DND-41 (cell line): ENCODE results near the gene SMTN.

Source experiments
- CTCF ChIP-seq: IDR thresholded peaks from 2 replicates; pipeline ENCODE4 v1.5.1; 2012; ENCODE audit warnings: borderline replicate concordance, low read length, moderate library complexity, mild to moderate bottlenecking; ENCODE audit not compliant: poor library complexity, severe bottlenecking; ENCODE audit errors: extremely low read depth
- EZH2 ChIP-seq: IDR thresholded peaks from 3 replicates; pipeline ENCODE4 v1.6.1; 2012; ENCODE audit warnings: borderline replicate concordance, low read depth, mild to moderate bottlenecking, moderate library complexity, low read length, inconsistent platforms; ENCODE audit not compliant: severe bottlenecking

DNA sequence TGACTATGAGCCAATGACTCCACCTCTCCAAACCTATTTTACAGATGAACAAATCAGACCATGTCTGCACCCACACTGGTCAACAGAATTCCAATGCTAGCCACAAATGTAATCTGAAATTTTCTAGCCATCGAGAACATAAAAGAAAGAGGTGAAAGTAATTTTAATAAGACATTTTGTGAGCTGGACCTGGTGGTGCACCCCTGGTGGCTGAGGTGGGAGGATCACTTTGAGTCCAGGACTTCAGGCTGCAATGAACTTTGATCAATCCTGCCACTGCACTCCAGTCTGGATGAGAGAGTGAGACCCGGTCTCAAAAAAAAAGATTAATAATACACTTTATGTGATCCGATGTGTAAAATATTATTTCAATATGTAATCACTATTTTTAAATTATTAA, 69.5 kb downstream of the SMTN start:
- TF ChIP-seq CTCF (peak; percentile 37), EZH2 (no peak)
